HG02852 (cell line): Measurements from ENCODE around the gene AGAP3.

Source experiments
- ATAC-seq: cut with Tn5 transposase; IDR thresholded peaks from one replicate; pipeline ENCODE4 v1.9.1; 2021; ENCODE audit warnings: mild to moderate bottlenecking, moderate library complexity; ENCODE audit not compliant: unreplicated experiment

The AGAP3 gene

GRCh38 chr7:151073990-151074389, 12.3 kb upstream of the AGAP3 start:
- ATAC-seq = no peak

DNA sequence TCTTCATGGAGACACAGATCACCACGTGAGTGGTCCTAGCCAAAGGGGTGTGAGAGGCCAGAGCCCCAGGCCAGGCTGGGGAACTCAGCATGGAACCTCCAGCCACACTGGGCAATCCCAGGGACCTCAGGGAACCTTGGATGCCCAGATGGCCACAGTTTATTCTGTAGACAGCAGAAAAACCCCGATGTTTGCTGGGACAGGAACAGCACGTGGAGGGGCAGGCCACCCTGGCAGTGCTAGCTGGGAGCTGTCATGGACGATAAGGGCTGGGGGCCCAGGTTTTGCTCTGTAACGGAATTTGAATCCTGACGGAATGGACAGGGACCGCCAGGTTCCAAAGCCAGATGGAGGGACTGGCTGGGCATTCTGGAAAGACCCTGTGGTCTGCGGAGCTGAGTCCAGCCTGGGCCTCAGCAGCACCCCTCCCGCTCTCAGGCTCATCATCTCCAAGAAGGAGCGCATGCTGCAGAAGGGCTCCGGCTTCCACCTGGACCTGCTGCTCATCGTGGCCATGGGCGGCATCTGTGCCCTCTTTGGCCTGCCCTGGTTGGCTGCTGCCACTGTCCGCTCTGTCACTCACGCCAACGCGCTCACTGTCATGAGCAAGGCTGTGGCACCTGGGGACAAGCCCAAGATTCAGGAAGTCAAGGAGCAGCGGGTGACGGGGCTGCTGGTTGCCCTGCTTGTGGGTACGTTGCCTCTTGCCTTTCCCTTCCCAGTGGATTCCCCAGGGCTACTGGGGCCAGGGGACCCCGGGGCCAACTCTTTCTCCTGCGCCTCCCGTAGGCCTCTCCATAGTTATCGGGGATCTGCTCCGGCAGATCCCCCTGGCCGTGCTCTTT, 11.2 kb upstream of the AGAP3 start:
- ATAC-seq = no peak

DNA sequence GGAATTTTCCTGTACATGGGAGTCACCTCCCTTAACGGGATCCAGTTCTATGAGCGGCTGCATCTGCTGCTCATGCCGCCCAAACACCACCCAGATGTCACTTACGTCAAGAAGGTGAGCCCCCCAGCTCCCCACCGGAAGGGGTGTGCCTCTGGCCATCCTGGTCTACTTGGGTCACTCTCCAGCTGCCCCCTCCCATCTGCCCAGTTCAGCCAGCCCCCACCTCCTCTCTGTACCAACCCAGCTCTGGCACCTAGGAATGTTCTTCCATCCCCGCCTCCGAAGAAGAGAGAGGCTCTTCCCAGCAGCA, 10.7 kb upstream of the AGAP3 start:
- no peak for ATAC-seq

- ATAC-seq = no peak
These were observed 10.3 kb upstream of the AGAP3 start for GRCh38 chr7:151075978-151076426.

DNA sequence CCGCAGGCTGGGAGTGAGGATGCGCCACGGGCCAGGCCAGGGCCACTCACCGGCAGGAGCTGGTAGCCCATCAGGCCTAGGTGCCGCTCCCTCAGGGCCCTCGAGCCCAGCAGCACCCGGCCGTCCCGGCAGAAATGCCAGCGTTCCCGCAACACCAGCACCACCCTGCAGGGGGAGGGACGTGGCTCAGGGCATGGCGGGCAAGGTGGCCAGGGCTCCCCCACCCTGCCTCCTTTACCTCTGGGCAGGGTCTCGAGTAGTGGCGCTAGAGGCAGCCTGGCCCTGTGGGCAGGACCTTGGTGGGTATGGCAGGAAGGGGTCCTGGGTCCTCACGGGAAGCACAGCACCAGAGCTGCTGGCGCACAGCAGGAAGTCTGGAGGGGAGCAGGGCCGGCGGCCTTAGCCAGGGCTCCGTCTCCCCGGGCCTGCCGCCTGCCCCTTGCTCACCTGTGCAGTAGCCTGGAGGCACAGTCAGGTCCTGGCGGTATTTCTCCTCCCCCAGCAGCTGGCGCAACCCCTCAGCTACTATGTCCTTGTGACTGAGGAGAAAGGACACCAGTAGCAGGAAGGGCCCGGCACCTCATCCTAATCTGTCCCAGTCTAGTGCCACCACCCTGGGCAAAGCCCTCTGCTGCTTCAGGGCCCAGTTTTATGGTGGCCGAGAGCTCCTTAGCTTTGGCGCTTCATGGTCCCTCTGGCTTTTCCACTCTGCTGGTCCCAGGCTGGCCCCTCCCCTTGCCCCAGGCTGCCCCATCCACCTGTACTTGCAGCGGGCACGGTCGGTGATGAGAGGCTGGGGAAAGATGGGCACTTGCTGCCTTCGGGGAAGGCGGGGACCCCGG, 9.2 kb upstream of the AGAP3 start:
- ATAC-seq = no peak

- no peak for ATAC-seq
These were observed 8.5 kb upstream of the AGAP3 start for GRCh38 chr7:151077705-151078232.

DNA sequence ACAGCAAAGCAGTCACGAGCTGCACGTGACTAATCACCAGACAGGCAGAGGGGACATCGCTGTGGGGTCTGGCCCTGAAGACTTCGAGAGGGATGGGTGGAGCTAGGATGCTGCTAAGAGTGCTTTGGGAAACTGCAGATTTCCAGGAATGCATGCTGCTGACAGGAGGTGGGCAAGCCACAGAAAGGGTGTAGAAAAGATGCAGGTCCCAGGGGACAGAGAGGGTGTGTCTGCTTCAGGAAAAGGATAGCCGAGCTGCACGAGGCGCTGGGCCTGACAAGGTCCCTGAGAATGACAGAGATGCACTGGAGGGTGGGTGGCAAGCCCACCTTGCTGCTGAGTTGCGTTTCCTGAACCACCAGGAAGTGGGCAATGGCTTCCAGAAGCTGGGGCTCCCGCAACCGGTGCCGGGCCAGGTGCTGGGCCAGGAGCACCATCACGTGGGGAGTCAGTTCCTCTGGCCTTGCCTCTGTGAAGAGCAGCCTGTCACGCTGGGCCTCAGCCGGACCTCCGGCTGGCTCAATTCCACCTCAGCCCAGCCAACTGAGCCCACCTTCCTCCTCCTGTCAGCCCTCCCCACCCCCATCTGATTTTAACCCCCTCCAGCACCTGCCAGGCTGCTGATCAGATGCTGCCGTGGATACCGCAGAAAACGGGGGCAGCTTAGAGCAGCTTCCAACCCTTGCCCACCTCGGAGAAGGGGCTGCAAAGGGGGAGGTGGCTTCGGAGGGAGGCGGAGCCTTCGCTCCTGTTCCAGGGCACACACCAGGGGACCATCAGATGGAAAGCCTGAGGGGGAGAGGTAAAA, 7.8 kb upstream of the AGAP3 start:
- ATAC-seq = no peak

DNA sequence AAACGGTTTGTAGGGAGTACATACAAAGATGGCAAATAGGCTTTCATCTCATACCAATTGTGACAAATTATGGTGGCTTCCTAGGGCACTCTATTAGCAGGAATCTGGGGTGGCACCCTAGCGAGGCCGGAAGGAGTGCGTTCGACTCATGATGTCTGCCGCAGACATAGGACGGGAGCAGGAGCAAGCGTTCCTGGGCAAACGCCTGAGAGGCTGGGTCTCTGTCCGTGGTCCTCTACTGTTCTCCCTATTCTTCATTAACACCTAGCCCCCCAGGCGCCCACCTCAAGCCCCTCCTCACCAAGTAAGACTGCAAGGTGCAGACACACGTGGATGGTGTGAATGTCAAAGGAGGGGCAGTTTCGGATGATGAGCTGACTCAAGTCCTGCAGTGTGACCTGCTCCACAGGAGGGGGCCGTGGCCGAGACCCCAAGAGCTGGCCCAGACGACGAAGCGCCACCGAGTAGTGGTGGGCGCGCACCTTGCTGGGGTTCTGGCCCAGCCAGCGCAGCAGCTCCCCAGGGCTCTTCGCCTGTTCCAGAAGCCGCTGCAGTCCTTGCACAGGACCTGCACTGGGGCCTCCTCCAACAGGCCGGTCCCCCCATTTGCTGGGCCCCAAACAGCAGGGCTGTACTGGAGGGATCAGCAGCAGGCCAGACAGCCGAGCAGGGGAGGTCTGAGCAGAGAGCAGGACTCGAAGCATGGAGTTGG, 6.9 kb upstream of the AGAP3 start:
- no peak for ATAC-seq

DNA sequence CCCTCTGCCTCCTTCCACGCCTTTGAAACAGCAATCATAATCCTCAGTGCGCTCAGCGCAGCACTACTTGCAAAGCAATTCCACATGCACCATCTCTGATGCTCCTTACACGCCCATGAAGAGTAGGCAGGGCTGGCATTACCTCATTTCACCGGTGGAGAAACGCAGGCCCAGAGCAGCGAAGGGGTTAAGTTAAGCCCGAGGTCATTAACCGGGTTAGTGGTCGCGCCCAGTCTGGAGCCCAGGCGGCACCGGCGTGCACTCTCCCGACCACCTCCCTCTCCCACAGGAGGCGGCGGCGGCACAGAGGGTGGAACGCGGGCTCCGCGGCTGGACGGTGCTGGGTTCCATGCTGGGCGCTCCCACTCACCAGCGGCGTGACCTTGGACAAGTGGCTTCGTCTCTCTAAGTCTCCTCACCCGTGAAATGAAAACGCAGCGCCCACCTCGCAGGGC, 6.2 kb upstream of the AGAP3 start:
- peak; percentile 3 for ATAC-seq

DNA sequence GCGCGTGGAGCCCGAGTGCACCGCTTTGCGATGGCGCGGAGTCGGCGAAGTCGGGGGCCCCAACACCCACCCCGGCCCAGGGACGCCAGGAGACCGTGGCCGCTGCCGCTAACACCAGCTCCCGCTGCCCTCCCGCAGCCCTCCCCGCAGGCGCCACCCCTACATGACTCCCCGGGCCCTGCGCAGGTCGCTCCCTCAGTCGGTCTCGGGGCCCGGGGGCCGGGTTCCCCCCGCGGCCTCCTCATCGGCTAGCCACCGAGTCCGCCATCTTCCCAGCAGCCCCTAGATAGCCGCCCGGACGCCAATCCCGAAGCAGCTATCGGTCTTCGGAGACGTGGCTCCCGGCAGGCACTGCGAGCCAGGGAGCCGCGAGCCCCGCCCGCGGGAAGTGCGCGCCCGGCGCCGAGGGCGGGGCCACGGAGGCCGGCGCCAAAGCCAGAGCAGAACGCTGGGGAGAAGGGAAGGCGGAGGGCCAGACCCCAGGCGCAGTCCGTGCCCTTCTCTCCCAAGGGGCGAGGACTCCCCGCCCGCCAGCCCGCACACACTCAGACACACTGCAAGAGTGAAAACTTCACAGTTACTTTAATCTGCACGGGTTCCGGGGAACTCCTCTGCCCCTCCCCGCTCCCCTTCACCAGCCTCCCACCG, 5.6 kb upstream of the AGAP3 start, which contains the start of gene FASTK:
TSS of gene FASTK (minus strand) at position 288 of the 648 bp plus-strand sequence. CDS start at position 245, 43 bp downstream.
- peak; percentile 72 for ATAC-seq

DNA sequence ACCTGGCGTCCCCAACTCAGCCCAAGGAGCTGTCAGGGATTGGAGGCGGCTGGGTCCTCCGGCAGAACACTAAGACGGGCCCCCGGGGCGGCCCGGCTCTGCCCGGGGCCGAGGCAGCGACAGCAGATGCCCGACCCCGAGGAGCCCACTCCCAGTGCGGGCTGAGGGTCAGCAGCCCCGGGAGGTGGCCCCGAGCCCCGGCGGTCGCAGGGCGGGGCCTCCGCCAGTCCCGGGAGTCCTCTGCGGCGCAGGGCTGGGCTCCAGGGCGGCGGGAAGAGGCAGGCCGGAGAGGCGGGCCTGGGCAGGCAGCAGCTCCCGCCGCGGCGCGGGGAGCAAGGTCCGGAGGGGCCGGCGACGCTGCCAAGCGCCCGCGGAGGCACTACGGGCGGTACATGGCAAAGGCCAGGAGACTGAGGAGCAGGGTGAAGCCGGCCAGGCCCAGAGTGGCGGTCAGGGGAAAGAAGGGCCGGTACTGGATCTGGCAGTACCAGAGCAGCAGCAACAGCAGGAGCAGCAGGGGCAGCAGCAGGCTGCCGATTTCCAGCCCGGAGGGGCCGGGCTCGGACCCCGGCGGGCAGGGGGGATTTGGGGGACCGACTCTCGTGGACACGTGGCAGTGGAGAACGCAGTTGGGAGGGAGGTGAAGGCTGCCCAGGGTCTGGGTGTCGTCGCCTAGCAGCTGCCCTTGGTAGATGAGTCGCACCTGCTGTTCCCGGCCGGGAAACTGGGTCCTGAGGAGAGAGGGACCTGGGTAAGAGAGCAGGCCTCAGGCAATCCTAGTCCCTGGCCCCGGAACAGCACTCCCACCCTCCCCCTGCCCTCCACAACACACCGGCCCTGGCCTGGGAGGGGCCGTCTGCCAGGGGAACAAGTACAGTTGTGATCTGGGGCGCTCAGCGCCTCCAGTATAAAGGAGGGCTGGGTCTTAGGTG, 4.8 kb upstream of the AGAP3 start:
- no peak for ATAC-seq

GRCh38 chr7:151082141-151083070, 3.9 kb upstream of the AGAP3 start:
- no peak for ATAC-seq

DNA sequence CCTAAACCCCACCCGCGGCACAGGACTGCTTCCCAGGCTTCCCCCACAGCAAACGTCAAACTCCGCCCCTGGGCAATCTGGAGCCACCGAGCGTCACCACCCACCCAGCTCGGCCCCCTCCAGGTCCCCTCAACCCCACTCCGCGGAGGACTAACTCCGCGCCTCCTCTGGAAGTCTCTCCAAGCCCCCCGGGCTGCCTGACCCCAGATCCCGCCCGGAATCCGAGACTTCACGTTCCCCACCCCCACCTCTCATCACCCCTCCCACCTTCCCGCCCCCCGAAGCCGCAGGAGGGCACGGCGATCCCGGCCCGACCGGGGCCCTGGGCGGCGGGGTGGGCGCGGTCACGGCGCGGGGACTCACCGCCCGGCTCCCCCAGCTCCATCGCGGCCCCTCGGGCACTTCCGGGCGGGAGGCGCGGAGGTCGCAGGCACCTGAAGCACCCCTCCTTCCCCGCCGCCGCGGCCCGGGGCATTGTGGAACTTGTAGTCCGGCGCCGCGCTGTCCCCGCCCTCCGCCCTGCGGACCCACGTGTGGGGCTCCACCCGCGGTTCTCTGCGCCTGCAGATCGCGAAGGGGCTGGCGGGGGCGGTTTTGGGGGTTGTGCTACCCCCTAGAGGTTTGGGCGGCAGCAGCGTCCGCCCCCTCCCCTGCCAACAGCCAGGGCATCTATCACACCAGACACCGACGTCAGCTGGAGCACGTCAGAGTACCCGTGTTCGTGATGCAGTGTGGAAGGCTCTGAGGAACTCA, 3.0 kb upstream of the AGAP3 start, which contains the start of gene TMUB1:
TSS of gene TMUB1 (minus strand) at position 423 of the 753 bp plus-strand sequence. CDS start 930 bp downstream, outside the sequence.
- ATAC-seq = peak; percentile 51

- no peak for ATAC-seq
These were observed 2.5 kb upstream of the AGAP3 start for GRCh38 chr7:151083824-151084160.

DNA sequence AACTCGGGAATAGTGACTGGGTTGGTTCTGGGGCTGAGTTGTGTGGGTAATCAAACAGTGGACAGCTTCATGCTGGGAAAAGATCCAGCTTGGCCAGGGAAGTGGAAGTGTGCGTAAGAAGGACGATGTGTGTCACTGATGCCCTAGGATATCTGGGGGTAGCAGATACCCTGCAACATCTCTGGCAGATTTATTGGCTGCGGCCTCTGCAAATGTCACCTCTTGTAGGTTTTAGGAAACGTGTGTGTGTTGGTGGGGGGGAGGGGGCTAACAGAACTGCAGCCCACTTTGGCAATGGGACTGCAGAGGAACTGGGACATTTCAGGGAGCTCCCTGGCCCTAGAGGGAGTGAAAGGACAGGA, 965 bp upstream of the AGAP3 start:
- ATAC-seq = no peak

GRCh38 chr7:151086802-151087244, 548 bp downstream of the AGAP3 start:
- ATAC-seq = no peak
